CD14-positive monocyte (primary cell): ENCODE results near the gene TTC39B. TPM values are rescaled to one million over a fixed set of nuclear protein-coding genes. Genes with fewer than 3 reads are reported as not detected.
"Not testable (repeated sequence)": the region's sequence is repeated elsewhere in the genome, so short reads cannot be mapped to it uniquely, and the experiment has no call there.

Experiments used
- DNase-seq, 3 donors: peaks; one replicate each; pipeline ENCODE4 v3.0.0-alpha.2; 2011 to 2022
- H2AFZ ChIP-seq: 2 replicates; pipeline ENCODE4 v1.6.0; 2012; ENCODE audit warnings: mild to moderate bottlenecking, low read depth, low read length, inconsistent platforms; ENCODE audit not compliant: insufficient read depth, poor library complexity, severe bottlenecking
- H3K27ac ChIP-seq, 2 donors: 1 replicate in 1 of 2; 2 replicates in 1 of 2; pipeline ENCODE4 v1.5.1; 2012 to 2013; ENCODE audit warnings: low read length in 2 of 2, control low read depth in 1 of 2, inconsistent platforms in 1 of 2, low read depth in 1 of 2, mild to moderate bottlenecking in 1 of 2
- H3K27me3 ChIP-seq, 2 donors: one replicate each; pipeline versions ENCODE4 v1.6.0 to v1.6.1; 2011 to 2013; ENCODE audit warnings: low read length in 2 of 2; ENCODE audit not compliant: control insufficient read depth in 2 of 2, insufficient read depth in 2 of 2
- H3K36me3 ChIP-seq, 2 donors: replicated peaks in 1 of 2; 1 replicate in 1 of 2; 2 replicates in 1 of 2; pipeline versions ENCODE4 v1.5.1 to v1.6.1; 2012 to 2013; ENCODE audit warnings: low read length in 2 of 2, control low read depth in 1 of 2, inconsistent platforms in 1 of 2, mild to moderate bottlenecking in 1 of 2; ENCODE audit not compliant: insufficient read depth in 2 of 2, control insufficient read depth in 1 of 2
- H3K4me1 ChIP-seq, 2 donors: 1 replicate in 1 of 2; 2 replicates in 1 of 2; pipeline versions ENCODE4 v1.5.1 to v1.6.1; 2012 to 2013; ENCODE audit warnings: low read length in 2 of 2, control low read depth in 1 of 2, inconsistent platforms in 1 of 2, mild to moderate bottlenecking in 1 of 2, moderate library complexity in 1 of 2; ENCODE audit not compliant: insufficient read depth in 2 of 2, control insufficient read depth in 1 of 2
- H3K4me2 ChIP-seq: replicated peaks from 2 replicates; pipeline ENCODE3; 2012; ENCODE audit warnings: low read length, moderate library complexity, mild to moderate bottlenecking; ENCODE audit not compliant: poor library complexity, severe bottlenecking; ENCODE audit errors: extremely low read depth
- H3K4me3 ChIP-seq, 3 experiments: fragments of 200-600 bp in 1 of 3; sonication (generic) in 1 of 3; replicated peaks in 1 of 3; 1 replicate in 2 of 3; 2 replicates in 1 of 3; pipeline ENCODE4 v1.5.1; 2011 to 2013; ENCODE audit warnings: low read length in 3 of 3, mild to moderate bottlenecking in 3 of 3, control low read depth in 2 of 3, low read depth in 2 of 3, inconsistent platforms in 1 of 3, moderate library complexity in 1 of 3
- H3K79me2 ChIP-seq: 2 replicates; pipeline ENCODE4 v1.6.0; 2012; ENCODE audit warnings: mild to moderate bottlenecking, control low read depth, inconsistent platforms, low read length, moderate library complexity; ENCODE audit not compliant: insufficient read depth
- H3K9ac ChIP-seq: 2 replicates; pipeline ENCODE4 v1.6.0; 2017; ENCODE audit warnings: low read length, mild to moderate bottlenecking; ENCODE audit not compliant: insufficient read depth, poor library complexity, severe bottlenecking
- H3K9me3 ChIP-seq, 2 donors: replicated peaks in 1 of 2; 1 replicate in 1 of 2; 2 replicates in 1 of 2; pipeline versions ENCODE4 v1.5.1 to v1.6.1; 2012 to 2013; ENCODE audit warnings: low read length in 2 of 2, control low read depth in 1 of 2; ENCODE audit not compliant: control insufficient read depth in 1 of 2, insufficient read depth in 1 of 2
- H4K20me1 ChIP-seq: 2 replicates; pipeline ENCODE4 v1.6.0; 2012; ENCODE audit warnings: mild to moderate bottlenecking, low read length, control low read depth, moderate library complexity; ENCODE audit not compliant: insufficient read depth
- H3K27ac Mint-ChIP-seq, 7 donors: one replicate each; pipeline ENCODE4 v1.8.0; 2020; ENCODE audit warnings: mild to moderate bottlenecking in 7 of 7, mixed read lengths in 7 of 7, moderate library complexity in 6 of 7, inconsistent platforms in 2 of 7
- H3K27me3 Mint-ChIP-seq, 3 donors: one replicate each; pipeline ENCODE4 v1.8.0; 2021 to 2022; ENCODE audit warnings: low read depth in 3 of 3, mild to moderate bottlenecking in 3 of 3, mixed read lengths in 3 of 3, moderate library complexity in 3 of 3, inconsistent platforms in 1 of 3
- H3K36me3 Mint-ChIP-seq, 2 donors: one replicate each; pipeline ENCODE4 v1.8.0; 2020; ENCODE audit warnings: mixed read lengths in 2 of 2, inconsistent platforms in 1 of 2, mild to moderate bottlenecking in 1 of 2
- H3K4me1 Mint-ChIP-seq: one replicate; pipeline ENCODE4 v1.8.0; 2020; ENCODE audit warnings: mild to moderate bottlenecking, mixed read lengths
- H3K4me3 Mint-ChIP-seq, 2 donors: one replicate each; pipeline ENCODE4 v1.8.0; 2020; ENCODE audit warnings: mild to moderate bottlenecking in 2 of 2, mixed read lengths in 2 of 2, moderate library complexity in 1 of 2
- H3K9me3 Mint-ChIP-seq, 7 donors: one replicate each; pipeline ENCODE4 v1.8.0; 2020 to 2022; ENCODE audit warnings: mixed read lengths in 7 of 7, mild to moderate bottlenecking in 6 of 7, moderate library complexity in 6 of 7, inconsistent platforms in 2 of 7
- WGBS: methylation state at CpG from one replicate; pipeline ENCODE4 v1.1.5; 2013; ENCODE audit warnings: missing lambda C conversion rate; ENCODE audit not compliant: insufficient coverage; 5-methylcytosine and 5-hydroxymethylcytosine counted together
- intact Hi-C, 2 donors: fragments of 100-400 bp; cut with micrococcal nuclease; formaldehyde crosslinking; loops; one replicate each; pipeline versions ENCODE4 v1.15.0 to v1.15.1; 2023
- polyA plus RNA-seq, 3 donors: library from polyadenylated mRNA; depleted of rRNA in 1 of 3; unstranded in 2 of 3; stranded (reverse) in 1 of 3; fragments of 300-500 nt in 2 of 3; fragments of >200 nt in 1 of 3; fragmentation: Illumina TruSeq in 2 of 3; gene quantifications; 1 replicate in 2 of 3; 2 replicates in 1 of 3; pipeline ENCODE4 v1.2.3, GENCODE V29; 2012 to 2021
- TF ChIP-seq, protein P1 (sequence below): fragments of 200-600 bp; IDR thresholded peaks from one replicate; pipeline ENCODE4 v1.8.0; 2022; ENCODE audit warnings: antibody characterized with exemption, mild to moderate bottlenecking

TTC39B gene
- polyA plus RNA-seq, 3 donors, result 0.87 to 5.3 (median 3.1) TPM

DNA sequence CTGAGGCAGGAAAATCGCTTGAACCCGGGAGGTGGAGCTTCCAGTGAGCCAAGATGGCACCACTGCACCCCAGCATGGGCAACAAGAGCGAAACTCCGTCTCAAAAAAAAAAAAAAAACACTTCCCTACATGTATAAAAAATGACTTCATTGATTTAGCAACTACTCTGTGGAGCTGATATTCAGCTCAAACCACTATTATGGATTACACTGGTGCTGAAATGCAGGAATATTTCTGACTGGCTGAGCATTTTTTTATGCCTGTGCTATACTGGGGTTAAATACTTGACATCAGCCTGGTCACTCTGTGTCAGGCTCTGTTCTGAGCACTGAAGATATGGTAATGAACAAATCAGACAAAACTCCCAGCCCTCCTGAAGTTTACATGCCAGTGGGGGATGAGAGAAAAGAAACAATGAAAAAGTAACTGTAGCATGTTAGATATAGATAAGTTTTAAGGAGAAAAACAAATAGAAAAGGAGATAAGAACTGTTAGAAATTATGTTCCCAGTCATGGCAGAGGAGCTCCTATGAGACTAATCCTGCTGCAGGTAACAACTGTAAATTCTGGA lies 22.6 kb upstream of the TTC39B start:
- H3K4me2 ChIP-seq, result no peak overlapping the region
- Mint-ChIP-seq H3K36me3 (no peaks in the 10 kb centered on the region), H3K4me1 (peaks cover 5% of the 10 kb centered on the region), H3K9me3 (peaks cover 0 to 8% (median 5%) of the 10 kb centered on the region in 7 donors), H3K4me3 (no peak overlapping the region), H3K27me3 (peaks cover 0 to 3% (median 0%) of the 10 kb centered on the region in 3 donors), H3K27ac (no peak overlapping the region)
- no peaks in the 10 kb centered on the region for H3K4me1 ChIP-seq
- no peaks in the 10 kb centered on the region for H3K27me3 ChIP-seq
- DNase-seq, result no peak
- H3K27ac ChIP-seq, result no peak overlapping the region
- H3K79me2 ChIP-seq, result no peaks in the 10 kb centered on the region
- H3K9ac ChIP-seq, result no peak overlapping the region
- no peaks in the 10 kb centered on the region for H4K20me1 ChIP-seq
- no peak overlapping the region for H2AFZ ChIP-seq
- no CpG with 5 or more reads among the region's 4 CpGs for WGBS
- no peaks in the 10 kb centered on the region for H3K9me3 ChIP-seq
- TF ChIP-seq, protein P1, sequence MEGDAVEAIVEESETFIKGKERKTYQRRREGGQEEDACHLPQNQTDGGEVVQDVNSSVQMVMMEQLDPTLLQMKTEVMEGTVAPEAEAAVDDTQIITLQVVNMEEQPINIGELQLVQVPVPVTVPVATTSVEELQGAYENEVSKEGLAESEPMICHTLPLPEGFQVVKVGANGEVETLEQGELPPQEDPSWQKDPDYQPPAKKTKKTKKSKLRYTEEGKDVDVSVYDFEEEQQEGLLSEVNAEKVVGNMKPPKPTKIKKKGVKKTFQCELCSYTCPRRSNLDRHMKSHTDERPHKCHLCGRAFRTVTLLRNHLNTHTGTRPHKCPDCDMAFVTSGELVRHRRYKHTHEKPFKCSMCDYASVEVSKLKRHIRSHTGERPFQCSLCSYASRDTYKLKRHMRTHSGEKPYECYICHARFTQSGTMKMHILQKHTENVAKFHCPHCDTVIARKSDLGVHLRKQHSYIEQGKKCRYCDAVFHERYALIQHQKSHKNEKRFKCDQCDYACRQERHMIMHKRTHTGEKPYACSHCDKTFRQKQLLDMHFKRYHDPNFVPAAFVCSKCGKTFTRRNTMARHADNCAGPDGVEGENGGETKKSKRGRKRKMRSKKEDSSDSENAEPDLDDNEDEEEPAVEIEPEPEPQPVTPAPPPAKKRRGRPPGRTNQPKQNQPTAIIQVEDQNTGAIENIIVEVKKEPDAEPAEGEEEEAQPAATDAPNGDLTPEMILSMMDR, result no peak
- no peak overlapping the region for H3K4me3 ChIP-seq
- no peaks in the 10 kb centered on the region for H3K36me3 ChIP-seq
- intact Hi-C loops, result no loop called here

DNA sequence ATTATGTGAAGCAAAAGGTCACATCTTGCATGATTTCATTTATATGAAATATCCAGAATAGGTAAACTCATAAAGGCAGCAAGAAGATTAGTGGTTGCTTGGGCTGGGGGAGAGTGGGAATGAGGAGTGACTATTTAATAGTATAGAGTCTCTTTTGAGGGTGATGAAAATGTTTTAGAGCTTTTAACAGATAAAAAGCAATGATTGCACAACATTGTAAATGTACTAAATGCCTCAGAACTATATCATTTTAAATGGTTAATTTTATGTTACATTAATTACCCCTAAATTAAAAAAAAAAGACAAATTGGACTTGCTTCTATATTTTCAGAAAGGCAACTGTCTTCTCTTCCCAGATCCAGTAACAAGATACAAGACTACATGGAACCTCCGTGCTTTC lies 21.9 kb upstream of the TTC39B start:
- intact Hi-C loops, result no loop called here
- H3K36me3 ChIP-seq, result no peaks in the 10 kb centered on the region
- no peaks in the 10 kb centered on the region for H4K20me1 ChIP-seq
- TF ChIP-seq, protein P1, result no peak
- H3K79me2 ChIP-seq, result no peaks in the 10 kb centered on the region
- H3K27me3 ChIP-seq, result no peaks in the 10 kb centered on the region
- 100% methylated on average over 1 of the region's 1 CpG for WGBS
- no peak overlapping the region for H2AFZ ChIP-seq
- no peak overlapping the region for H3K4me2 ChIP-seq
- Mint-ChIP-seq H3K4me1 (peaks cover 5% of the 10 kb centered on the region), H3K27me3 (peaks cover 0 to 3% (median 0%) of the 10 kb centered on the region in 3 donors), H3K36me3 (no peaks in the 10 kb centered on the region), H3K27ac (no peak overlapping the region), H3K9me3 (peaks cover 0 to 13% (median 10%) of the 10 kb centered on the region in 7 donors), H3K4me3 (no peak overlapping the region)
- no peak for DNase-seq
- no peak overlapping the region for H3K27ac ChIP-seq
- H3K9ac ChIP-seq, result no peak overlapping the region
- H3K4me3 ChIP-seq, result no peak overlapping the region
- no peaks in the 10 kb centered on the region for H3K4me1 ChIP-seq
- peaks cover 0 to 4% of the 10 kb centered on the region in 2 donors for H3K9me3 ChIP-seq

DNA sequence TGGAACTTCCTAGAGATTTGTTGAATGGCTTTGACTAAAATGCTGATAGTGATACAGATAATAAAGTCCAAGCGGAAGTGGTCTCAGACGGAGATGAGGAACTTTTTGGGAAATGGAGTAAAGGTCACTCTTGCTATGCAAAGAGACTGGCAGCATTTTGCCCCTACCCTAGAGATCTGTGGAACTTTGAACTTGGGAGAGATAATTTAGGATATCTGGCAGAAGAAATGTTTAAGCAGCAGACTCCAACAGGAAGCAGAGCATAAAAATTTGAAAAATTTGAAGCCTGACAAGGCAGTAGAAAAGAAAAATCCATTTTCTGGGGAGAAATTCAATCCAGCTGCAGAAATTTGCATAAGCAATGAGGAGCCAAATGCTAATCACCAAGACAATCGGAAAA lies 15.7 kb upstream of the TTC39B start:
- intact Hi-C loops, H3K4me1 ChIP-seq, H3K4me1 Mint-ChIP-seq, H2AFZ ChIP-seq, H3K79me2 ChIP-seq, H3K9ac ChIP-seq, H3K27me3 ChIP-seq, H3K4me3 Mint-ChIP-seq, H3K4me2 ChIP-seq, DNase-seq, H3K27ac Mint-ChIP-seq, H3K36me3 ChIP-seq, H3K36me3 Mint-ChIP-seq, H3K4me3 ChIP-seq, H3K27me3 Mint-ChIP-seq, H4K20me1 ChIP-seq, H3K27ac ChIP-seq: not testable (repeated sequence)
- WGBS, result 93% methylated on average over 2 of the region's 3 CpGs
- peaks cover 4 to 29% (median 22%) of the 10 kb centered on the region in 7 donors for H3K9me3 Mint-ChIP-seq
- peaks cover 9 to 15% of the 10 kb centered on the region in 2 donors for H3K9me3 ChIP-seq
